B cell (primary cell): Measurements from ENCODE around the gene ARID3A. TPM values are rescaled to one million over a fixed set of nuclear protein-coding genes. Genes with fewer than 3 reads are reported as not detected.

Experiments
- ATAC-seq: fragments of 200-7000 bp; cut with Tn5 transposase; one replicate; pipeline ENCODE4 v1.10.0; 2021; ENCODE audit warnings: low read depth, mild to moderate bottlenecking, moderate number of reproducible peaks, moderate library complexity
- CTCF ChIA-PET: fragments of 350-600 bp; sonication (Branson Sonifier 250); formaldehyde crosslinking; loops from one replicate; lab custom pipeline; 2021; ENCODE audit warnings: antibody characterized with exemption, inconsistent platforms; lab: Charles Lee
- POLR2A ChIA-PET: fragments of 350-600 bp; sonication (Branson Sonifier 250); formaldehyde crosslinking; loops from one replicate; lab custom pipeline; 2021; ENCODE audit warnings: antibody characterized with exemption; lab: Charles Lee
- DNase-seq: peaks from one replicate; pipeline ENCODE4 v3.0.0; 2013
- H2AFZ ChIP-seq: 2 replicates; pipeline ENCODE4 v1.6.1; 2012; ENCODE audit warnings: mild to moderate bottlenecking, low read depth, low read length; ENCODE audit not compliant: insufficient read depth, poor library complexity, severe bottlenecking
- H3K27ac ChIP-seq, 2 donors: 1 replicate in 1 of 2; 2 replicates in 1 of 2; pipeline ENCODE4 v1.5.1; 2012 to 2013; ENCODE audit warnings: low read length in 2 of 2, mild to moderate bottlenecking in 2 of 2, moderate library complexity in 1 of 2
- H3K27me3 ChIP-seq, 4 experiments: fragments of 200-600 bp in 1 of 4; sonication (generic) in 1 of 4; replicated peaks in 1 of 4; 1 replicate in 2 of 4; 2 replicates in 2 of 4; pipeline versions ENCODE4 v1.6.1 to v1.7.0; 2013 to 2016; ENCODE audit warnings: low read length in 3 of 4, mild to moderate bottlenecking in 2 of 4, mixed read lengths in 1 of 4, moderate library complexity in 1 of 4; ENCODE audit not compliant: insufficient read depth in 4 of 4, control insufficient read depth in 3 of 4; ENCODE audit errors: control extremely low read depth in 1 of 4
- H3K36me3 ChIP-seq, 2 experiments: replicated peaks in 1 of 2; 1 replicate in 1 of 2; 2 replicates in 1 of 2; pipeline versions ENCODE4 v1.6.1 to v1.7.1; 2013; ENCODE audit warnings: low read length in 1 of 2; ENCODE audit not compliant: insufficient read depth in 2 of 2, control insufficient read depth in 1 of 2; ENCODE audit errors: control extremely low read depth in 1 of 2, extremely low read depth in 1 of 2
- H3K4me1 ChIP-seq, 2 donors: fragments of 200-600 bp in 1 of 2; sonication (generic) in 1 of 2; 1 replicate in 1 of 2; 2 replicates in 1 of 2; pipeline versions ENCODE4 v1.5.1 to v1.6.1; 2013 to 2017; ENCODE audit warnings: low read length in 2 of 2; ENCODE audit not compliant: control insufficient read depth in 2 of 2, insufficient read depth in 2 of 2
- H3K4me2 ChIP-seq: replicated peaks from 2 replicates; pipeline ENCODE3; 2012; ENCODE audit warnings: mild to moderate bottlenecking, low read depth, low read length; ENCODE audit not compliant: poor library complexity, severe bottlenecking
- H3K4me3 ChIP-seq, 5 experiments: fragments of 200-600 bp in 1 of 5; sonication (generic) in 1 of 5; 1 replicate in 3 of 5; 2 replicates in 2 of 5; pipeline versions ENCODE4 v1.5.1 to v1.7.0; 2011 to 2016; ENCODE audit warnings: low read length in 4 of 5, mild to moderate bottlenecking in 4 of 5, low read depth in 2 of 5, control low read depth in 1 of 5, moderate library complexity in 1 of 5; ENCODE audit not compliant: insufficient read depth in 1 of 5; ENCODE audit errors: control extremely low read depth in 1 of 5, extremely low read depth in 1 of 5
- H3K79me2 ChIP-seq: fragments of 200-600 bp; sonication (generic); one replicate; pipeline ENCODE4 v1.6.0; 2016; ENCODE audit warnings: low read length; ENCODE audit not compliant: control insufficient read depth, insufficient read depth
- H3K9ac ChIP-seq: fragments of 200-600 bp; sonication (generic); 2 replicates; pipeline ENCODE4 v1.6.1; 2017; ENCODE audit warnings: mild to moderate bottlenecking, low read length, moderate library complexity
- H3K9me3 ChIP-seq, 3 donors: one replicate each; pipeline versions ENCODE4 v1.6.1 to v1.7.1; 2013; ENCODE audit warnings: low read length in 2 of 3; ENCODE audit not compliant: control insufficient read depth in 2 of 3, insufficient read depth in 1 of 3; ENCODE audit errors: control extremely low read depth in 1 of 3
- H4K20me1 ChIP-seq: 2 replicates; pipeline ENCODE4 v1.6.0; 2012; ENCODE audit warnings: mild to moderate bottlenecking, low read length; ENCODE audit not compliant: insufficient read depth, control insufficient read depth, poor library complexity, severe bottlenecking
- H3K27ac Mint-ChIP-seq: one replicate; pipeline ENCODE4 v1.8.0; 2021; ENCODE audit warnings: mixed read lengths
- H3K27me3 Mint-ChIP-seq: one replicate; pipeline ENCODE4 v1.8.0; 2021; ENCODE audit warnings: mixed read lengths
- H3K4me1 Mint-ChIP-seq: one replicate; pipeline ENCODE4 v1.8.0; 2021; ENCODE audit warnings: mixed read lengths
- H3K4me3 Mint-ChIP-seq: one replicate; pipeline ENCODE4 v1.8.0; 2021; ENCODE audit warnings: mixed read lengths
- H3K9me3 Mint-ChIP-seq: one replicate; pipeline ENCODE4 v1.8.0; 2022; ENCODE audit warnings: mixed read lengths; ENCODE audit not compliant: insufficient read depth
- EZH2 ChIP-seq: IDR thresholded peaks from 2 replicates; pipeline ENCODE4 v1.6.1; 2012; ENCODE audit warnings: borderline replicate concordance, low read depth, mild to moderate bottlenecking, moderate library complexity, low read length; ENCODE audit not compliant: insufficient read depth, poor library complexity, severe bottlenecking
- WGBS: methylation state at CpG from one replicate; pipeline ENCODE4 v1.1.5; 2013; ENCODE audit warnings: missing lambda C conversion rate; ENCODE audit not compliant: insufficient coverage; 5-methylcytosine and 5-hydroxymethylcytosine counted together
- intact Hi-C: fragments of 100-400 bp; cut with micrococcal nuclease; formaldehyde crosslinking; loops from one replicate; pipeline ENCODE4 v1.10.0; 2022
- polyA plus RNA-seq: library from polyadenylated mRNA; depleted of rRNA; stranded (reverse); fragments of >200 nt; gene quantifications from 2 replicates; pipeline ENCODE4 v1.2.3, GENCODE V29; 2012
- total RNA-seq, 2 donors: library from RNA; stranded (reverse); fragments of 120-200 nt in 1 of 2; gene quantifications; 1 replicate in 1 of 2; 2 replicates in 1 of 2; pipeline versions ENCODE4 v1.2.3 to v1.2.4, GENCODE V29; 2013 to 2022
- TF ChIP-seq, protein P1 (sequence below): fragments of 200-600 bp; IDR thresholded peaks from one replicate; pipeline ENCODE4 v1.8.0; 2022; ENCODE audit warnings: antibody characterized with exemption, mild to moderate bottlenecking

ARID3A gene
- total and polyA plus RNA-seq, 2 donors (not counting 1 experiment from before 2014, with no cell fraction given): 22.9 to 60.5 TPM

DNA sequence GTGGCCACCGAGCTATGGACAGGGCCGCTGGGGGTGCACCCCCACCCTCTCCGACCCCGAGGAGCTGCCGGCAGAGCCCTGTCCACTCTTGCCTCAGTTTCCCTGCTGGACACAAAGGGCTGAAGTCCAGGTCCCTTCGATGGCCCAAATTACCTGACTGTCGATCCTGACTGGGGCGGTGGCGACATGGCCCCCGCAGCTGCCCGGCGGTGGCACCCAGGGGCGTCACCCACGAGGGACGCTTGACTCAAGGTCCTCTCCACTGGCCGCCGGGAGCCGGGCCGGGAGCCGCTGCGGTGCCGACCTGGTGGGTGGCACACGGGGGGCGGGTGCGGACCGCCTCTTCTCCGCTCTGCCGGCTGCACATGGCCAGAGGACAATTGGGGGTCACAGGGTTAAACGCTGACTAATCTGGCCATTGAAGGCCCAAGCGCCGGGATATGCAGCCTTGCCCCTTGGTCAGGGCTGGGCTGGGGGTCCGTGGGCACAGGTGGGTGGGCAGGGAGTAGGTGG lies 16.4 kb downstream of the ARID3A start:
- ChIA-PET POLR2A (interaction anchor here (0.5 kb wide), 1 partner anchor 44 kb away, joined by 3 read pairs; no protein-coding TSS in a partner anchor), CTCF (no interaction called here)
- WGBS: 95% methylated on average over 32 of the region's 32 CpGs
- Mint-ChIP-seq H3K9me3 (peaks cover 2% of the 10 kb centered on the region), H3K4me1 (peaks cover 42% of the 10 kb centered on the region), H3K27ac (no peak overlapping the region), H3K4me3 (no peak overlapping the region), H3K27me3 (no peaks in the 10 kb centered on the region)
- Histone ChIP-seq H2AFZ (no peak overlapping the region), H3K4me1 (peaks cover 22 to 40% of the 10 kb centered on the region in 2 donors), H3K4me2 (peak overlapping the region; percentile 96), H3K36me3 (peaks cover 2% of the 10 kb centered on the region in 2 experiments), H3K9me3 (peaks cover 0 to 19% (median 3%) of the 10 kb centered on the region in 3 donors), H3K79me2 (peaks cover 42% of the 10 kb centered on the region), H4K20me1 (peaks cover 25% of the 10 kb centered on the region), H3K4me3 (no peak overlapping the region), H3K9ac (no peak overlapping the region), H3K27ac (no peak overlapping the region), H3K27me3 (no peaks in the 10 kb centered on the region)
- intact Hi-C loops: no loop called here
- DNase-seq (no peak), ATAC-seq (no peak)
- TF ChIP-seq, protein P1, sequence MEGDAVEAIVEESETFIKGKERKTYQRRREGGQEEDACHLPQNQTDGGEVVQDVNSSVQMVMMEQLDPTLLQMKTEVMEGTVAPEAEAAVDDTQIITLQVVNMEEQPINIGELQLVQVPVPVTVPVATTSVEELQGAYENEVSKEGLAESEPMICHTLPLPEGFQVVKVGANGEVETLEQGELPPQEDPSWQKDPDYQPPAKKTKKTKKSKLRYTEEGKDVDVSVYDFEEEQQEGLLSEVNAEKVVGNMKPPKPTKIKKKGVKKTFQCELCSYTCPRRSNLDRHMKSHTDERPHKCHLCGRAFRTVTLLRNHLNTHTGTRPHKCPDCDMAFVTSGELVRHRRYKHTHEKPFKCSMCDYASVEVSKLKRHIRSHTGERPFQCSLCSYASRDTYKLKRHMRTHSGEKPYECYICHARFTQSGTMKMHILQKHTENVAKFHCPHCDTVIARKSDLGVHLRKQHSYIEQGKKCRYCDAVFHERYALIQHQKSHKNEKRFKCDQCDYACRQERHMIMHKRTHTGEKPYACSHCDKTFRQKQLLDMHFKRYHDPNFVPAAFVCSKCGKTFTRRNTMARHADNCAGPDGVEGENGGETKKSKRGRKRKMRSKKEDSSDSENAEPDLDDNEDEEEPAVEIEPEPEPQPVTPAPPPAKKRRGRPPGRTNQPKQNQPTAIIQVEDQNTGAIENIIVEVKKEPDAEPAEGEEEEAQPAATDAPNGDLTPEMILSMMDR: no peak
- no peak for TF ChIP-seq EZH2

DNA sequence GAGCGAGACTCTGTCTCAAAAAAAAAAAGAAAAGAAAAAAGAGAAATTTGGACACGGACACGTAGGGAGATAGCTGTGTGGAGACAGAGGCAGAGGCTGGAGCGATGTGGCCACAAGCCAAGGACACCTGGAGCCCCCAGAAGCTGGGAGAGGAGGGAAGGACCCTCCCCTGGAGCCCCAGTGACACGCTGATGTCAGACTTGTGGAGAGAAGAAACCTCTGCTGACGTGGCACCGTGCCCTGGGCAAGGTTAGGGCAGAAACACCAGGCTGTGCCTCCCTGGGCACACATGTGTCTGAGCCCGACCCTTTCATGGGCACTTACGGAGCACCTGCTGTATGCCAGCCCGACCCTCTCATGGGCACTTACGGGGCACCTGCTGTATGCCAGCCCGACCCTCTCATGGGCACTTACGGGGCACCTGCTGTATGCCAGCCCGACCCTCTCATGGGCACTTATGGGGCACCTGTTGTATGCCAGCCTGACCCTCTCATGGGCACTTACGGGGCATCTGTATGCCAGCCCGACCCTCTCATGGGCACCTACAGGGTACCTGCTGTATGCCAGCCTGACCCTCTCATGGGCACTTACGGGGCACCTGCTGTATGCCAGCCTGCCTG lies 17.8 kb downstream of the ARID3A start:
- POLR2A ChIA-PET: interaction anchor here (0.6 to 1.2 kb wide), 4 partner anchors 10 to 189 kb away, joined by 3 to 6 read pairs (median 3); no protein-coding TSS in a partner anchor
- H3K9ac ChIP-seq: no peak overlapping the region

More for the DNA sequence above, 17.8 kb downstream of the ARID3A start:
- H3K4me1 ChIP-seq: peaks cover 34 to 44% of the 10 kb centered on the region in 2 donors
- peaks cover 0 to 10% (median 0%) of the 10 kb centered on the region in 3 donors for H3K9me3 ChIP-seq
- Mint-ChIP-seq H3K9me3 (no peaks in the 10 kb centered on the region), H3K27ac (no peak overlapping the region), H3K4me1 (peaks cover 48% of the 10 kb centered on the region), H3K4me3 (no peak overlapping the region), H3K27me3 (no peaks in the 10 kb centered on the region)
- H4K20me1 ChIP-seq: peaks cover 25% of the 10 kb centered on the region
- no peak for TF ChIP-seq EZH2
- TF ChIP-seq, protein P1: no peak
- H3K27me3 ChIP-seq: no peaks in the 10 kb centered on the region
- intact Hi-C loops: no loop called here
- ATAC-seq (no peak), DNase-seq (no peak)
- H2AFZ ChIP-seq: no peak overlapping the region
- no peak overlapping the region for H3K4me2 ChIP-seq
- H3K79me2 ChIP-seq: peaks cover 34% of the 10 kb centered on the region
- no peak overlapping the region for H3K4me3 ChIP-seq
- CTCF ChIA-PET: no interaction called here
- WGBS: 98% methylated on average over 16 of the region's 17 CpGs
- no peak overlapping the region for H3K27ac ChIP-seq
- no peaks in the 10 kb centered on the region for H3K36me3 ChIP-seq
